Left lung (tissue), 10 donors: ENCODE measurements around the gene LIG3. TPM values are rescaled to one million over a fixed set of nuclear protein-coding genes. Genes with fewer than 3 reads are reported as not detected.

Experiments
- ATAC-seq: fragments of 200-7000 bp; cut with Tn5 transposase; one replicate; pipeline ENCODE4 v1.9.1; 2020; ENCODE audit warnings: moderate library complexity
- DNase-seq, 4 donors: peaks; one replicate each; pipeline ENCODE4 v3.0.0-alpha.2; 2013 to 2020
- H3K27ac ChIP-seq, 2 donors: fragments of 200-600 bp; sonication (generic) in 1 of 2; one replicate each; pipeline versions ENCODE4 v1.5.0 to v1.8.0; 2020 to 2021
- H3K27me3 ChIP-seq, 2 donors: fragments of 200-600 bp; sonication (generic) in 1 of 2; one replicate each; pipeline versions ENCODE4 v1.5.0 to v1.8.0; 2020 to 2021
- H3K36me3 ChIP-seq, 2 donors: fragments of 200-600 bp; sonication (generic) in 1 of 2; one replicate each; pipeline versions ENCODE4 v1.5.0 to v1.8.0; 2020 to 2021
- H3K4me1 ChIP-seq, 2 donors: fragments of 200-600 bp; one replicate each; pipeline ENCODE4 v1.8.0; 2021
- H3K4me3 ChIP-seq, 2 donors: fragments of 200-600 bp; sonication (generic) in 1 of 2; one replicate each; pipeline versions ENCODE4 v1.5.0 to v1.8.0; 2020 to 2021; ENCODE audit warnings: mild to moderate bottlenecking in 1 of 2
- H3K9me3 ChIP-seq, 2 donors: fragments of 200-600 bp; sonication (generic) in 1 of 2; one replicate each; pipeline versions ENCODE4 v1.5.0 to v1.8.0; 2020 to 2021
- intact Hi-C, 2 donors: fragments of 100-400 bp; cut with DNase I; formaldehyde crosslinking; loops; one replicate each; pipeline versions ENCODE4 v1.11.2 to v1.14.2; 2022
- polyA plus RNA-seq, 6 donors: library from polyadenylated mRNA; unstranded; fragments of 120-200 nt; gene quantifications; one replicate each; pipeline ENCODE4 v1.2.1, GENCODE V29; 2013; ENCODE audit not compliant: insufficient read length in 6 of 6
- total RNA-seq, 2 donors: library from RNA; stranded (reverse); fragmentation: NEBNext Ultra II Directional; extraction: Animal tissue kit (Norgen Biotek cat#: 25700); gene quantifications; one replicate each; pipeline ENCODE4 v1.2.1, GENCODE V29; 2021
- TF ChIP-seq, protein P1 (sequence below), 2 donors: fragments of 200-600 bp; sonication (generic) in 1 of 2; IDR thresholded peaks; one replicate each; pipeline versions ENCODE4 v1.5.0 to v1.8.0; 2021; ENCODE audit warnings: antibody characterized with exemption in 2 of 2
- donor health status: DM: no; HTN: yes; CAD: no.
- donor health status: DM: no; HTN: no; CAD: no.

Gene LIG3
- total and polyA plus RNA-seq, 8 donors, result 27.3 to 43.7 (median 32.0) TPM

DNA sequence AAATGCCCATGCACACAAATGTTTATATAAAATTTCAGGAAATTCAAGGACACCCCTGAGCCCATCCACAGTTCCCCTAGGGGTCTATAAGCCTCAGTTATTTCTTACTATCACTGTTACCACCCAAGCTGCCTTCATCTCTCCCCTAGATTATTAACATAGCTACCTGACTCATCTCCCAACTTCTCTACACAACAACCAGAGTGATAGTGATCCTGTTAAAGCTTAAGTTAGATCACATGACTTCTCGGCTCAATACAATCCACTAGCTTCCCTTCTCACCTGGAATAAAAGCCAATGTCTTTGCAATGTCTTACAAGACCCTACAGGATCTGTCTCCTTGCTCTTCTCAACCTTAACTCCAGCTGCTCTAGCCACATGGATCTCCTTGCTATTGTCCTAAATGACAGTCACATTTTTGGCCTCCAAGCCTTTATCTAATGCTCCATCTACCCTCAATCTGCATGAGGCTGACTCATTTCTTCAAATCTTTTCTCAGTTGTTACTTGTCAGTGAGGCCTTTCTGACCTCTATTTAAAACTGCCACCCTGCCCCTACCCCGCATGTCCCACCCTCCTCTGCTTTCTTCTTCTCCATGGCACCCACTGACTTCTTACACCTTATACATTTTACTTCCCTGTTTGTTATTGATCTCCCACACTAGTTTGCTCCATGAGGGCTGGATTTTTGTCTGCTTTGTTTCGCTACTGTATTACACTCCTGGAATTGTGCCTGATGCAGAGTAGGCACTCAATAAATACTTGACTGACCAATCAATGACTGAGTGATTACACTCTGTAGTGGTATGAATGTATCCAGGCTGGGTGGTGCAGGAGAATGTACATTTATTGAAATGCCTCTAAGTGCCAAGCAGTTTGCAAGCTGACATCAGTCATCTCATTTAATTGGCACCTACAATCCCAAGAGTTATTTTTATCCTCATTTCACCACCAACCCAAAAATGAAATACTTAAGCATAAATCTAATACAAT, 5.2 kb upstream of the LIG3 start:
- DNase-seq (no peak), ATAC-seq (no peak)
- TF ChIP-seq, protein P1, sequence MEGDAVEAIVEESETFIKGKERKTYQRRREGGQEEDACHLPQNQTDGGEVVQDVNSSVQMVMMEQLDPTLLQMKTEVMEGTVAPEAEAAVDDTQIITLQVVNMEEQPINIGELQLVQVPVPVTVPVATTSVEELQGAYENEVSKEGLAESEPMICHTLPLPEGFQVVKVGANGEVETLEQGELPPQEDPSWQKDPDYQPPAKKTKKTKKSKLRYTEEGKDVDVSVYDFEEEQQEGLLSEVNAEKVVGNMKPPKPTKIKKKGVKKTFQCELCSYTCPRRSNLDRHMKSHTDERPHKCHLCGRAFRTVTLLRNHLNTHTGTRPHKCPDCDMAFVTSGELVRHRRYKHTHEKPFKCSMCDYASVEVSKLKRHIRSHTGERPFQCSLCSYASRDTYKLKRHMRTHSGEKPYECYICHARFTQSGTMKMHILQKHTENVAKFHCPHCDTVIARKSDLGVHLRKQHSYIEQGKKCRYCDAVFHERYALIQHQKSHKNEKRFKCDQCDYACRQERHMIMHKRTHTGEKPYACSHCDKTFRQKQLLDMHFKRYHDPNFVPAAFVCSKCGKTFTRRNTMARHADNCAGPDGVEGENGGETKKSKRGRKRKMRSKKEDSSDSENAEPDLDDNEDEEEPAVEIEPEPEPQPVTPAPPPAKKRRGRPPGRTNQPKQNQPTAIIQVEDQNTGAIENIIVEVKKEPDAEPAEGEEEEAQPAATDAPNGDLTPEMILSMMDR (IDR thresholded peaks at IDR 0.05), result no peak
- H3K4me1 ChIP-seq, result peaks cover 0 to 9% of the 10 kb centered on the region in 2 donors
- no peaks in the 10 kb centered on the region for H3K9me3 ChIP-seq
- no peak overlapping the region for H3K4me3 ChIP-seq
- no peaks in the 10 kb centered on the region for H3K36me3 ChIP-seq
- H3K27ac ChIP-seq, result no peak overlapping the region
- H3K27me3 ChIP-seq, result no peaks in the 10 kb centered on the region
- intact Hi-C loops, result no loop called here

GRCh38 chr17:34979153-34979552, 1.2 kb upstream of the LIG3 start:
- TF ChIP-seq, protein P1 (IDR thresholded peaks at IDR 0.05), result no peak
- Histone ChIP-seq H3K36me3 (peaks cover 0 to 1% of the 10 kb centered on the region in 2 donors), H3K4me1 (peaks cover 10 to 38% of the 10 kb centered on the region in 2 donors), H3K27ac (no peak overlapping the region), H3K4me3 (no peak overlapping the region), H3K9me3 (no peaks in the 10 kb centered on the region), H3K27me3 (no peaks in the 10 kb centered on the region)
- intact Hi-C loops, result no loop called here
- no peak for ATAC-seq
- DNase-seq, result no peak

GRCh38 chr17:34979650-34980352, 511 bp upstream of the LIG3 start:
- Histone ChIP-seq H3K9me3 (no peaks in the 10 kb centered on the region), H3K27ac (peak overlapping the region; percentile 99), H3K36me3 (peaks cover 0 to 4% of the 10 kb centered on the region in 2 donors), H3K27me3 (no peaks in the 10 kb centered on the region), H3K4me1 (peaks cover 10 to 40% of the 10 kb centered on the region in 2 donors), H3K4me3 (peak overlapping the region; percentile 88 to 93)
- no peak for ATAC-seq
- intact Hi-C loops, result no loop called here
- no peak for DNase-seq
- TF ChIP-seq, protein P1 (IDR thresholded peaks at IDR 0.05), result no peak

- DNase-seq (peak; percentile 76 to 93 (median 86)), ATAC-seq (peak; percentile 95)
- Histone ChIP-seq H3K4me3 (peak overlapping the region; percentile 88 to 93), H3K36me3 (peaks cover 0 to 12% of the 10 kb centered on the region in 2 donors), H3K4me1 (peaks cover 10 to 40% of the 10 kb centered on the region in 2 donors), H3K27me3 (no peaks in the 10 kb centered on the region), H3K27ac (peak overlapping the region; percentile 99), H3K9me3 (no peaks in the 10 kb centered on the region)
- TF ChIP-seq, protein P1 (IDR thresholded peaks at IDR 0.05), result peak; percentile 10 to 17
- intact Hi-C loops, result no loop called here
Measured at GRCh38 chr17:34980681-34981537, 597 bp downstream of the LIG3 start.
